ENCODE measurements around the gene GTF2I.
"Not testable (repeated sequence)": the region's sequence is repeated elsewhere in the genome, so short reads cannot be mapped to it uniquely, and the experiment has no call there.

Gene GTF2I

GRCh38 chr7:74718336-74718735, 60.8 kb downstream of the GTF2I start:
- no peak for DNase-seq

GRCh38 chr7:74722153-74722552, 64.6 kb downstream of the GTF2I start:
- DNase-seq = no peak

- DNase-seq = no peak
These were observed 68.3 kb downstream of the GTF2I start for GRCh38 chr7:74725840-74726239.

DNA sequence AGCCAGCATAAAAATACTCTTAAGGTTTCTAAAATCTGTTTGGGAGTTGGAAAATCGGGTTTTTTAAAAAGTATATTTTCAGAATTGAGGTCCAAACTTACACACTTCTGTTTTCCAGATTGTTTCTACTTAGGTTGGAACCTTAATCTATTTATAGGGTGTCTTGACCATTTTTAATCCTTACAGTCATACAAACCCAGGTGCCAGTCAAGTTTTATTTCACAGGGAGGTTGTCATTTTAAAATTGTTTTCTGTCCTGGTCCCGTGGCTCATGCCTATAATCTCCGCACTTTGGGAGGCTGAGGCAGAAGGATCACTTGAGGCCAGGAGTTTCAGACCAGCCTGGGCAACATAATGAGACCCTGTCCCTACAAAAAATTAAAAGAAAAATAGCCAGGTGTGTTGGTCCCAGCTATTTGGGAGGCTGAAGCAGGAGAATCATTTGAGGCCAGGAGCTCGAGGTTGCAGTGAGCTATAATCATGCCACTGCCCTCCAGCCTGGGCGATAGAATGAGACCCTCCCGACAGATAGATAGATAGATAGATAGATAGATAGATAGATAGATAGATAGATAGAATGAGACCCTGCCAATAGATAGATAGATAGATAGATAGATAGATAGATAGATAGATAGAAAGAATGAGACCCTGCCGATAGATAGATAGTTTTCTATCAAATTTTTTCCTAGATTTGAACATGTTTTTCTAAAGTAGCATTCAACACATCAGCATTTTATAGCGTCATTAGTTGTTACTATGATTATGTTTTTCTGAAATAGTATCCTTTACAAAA, 69.0 kb downstream of the GTF2I start:
- DNase-seq = no peak

DNA sequence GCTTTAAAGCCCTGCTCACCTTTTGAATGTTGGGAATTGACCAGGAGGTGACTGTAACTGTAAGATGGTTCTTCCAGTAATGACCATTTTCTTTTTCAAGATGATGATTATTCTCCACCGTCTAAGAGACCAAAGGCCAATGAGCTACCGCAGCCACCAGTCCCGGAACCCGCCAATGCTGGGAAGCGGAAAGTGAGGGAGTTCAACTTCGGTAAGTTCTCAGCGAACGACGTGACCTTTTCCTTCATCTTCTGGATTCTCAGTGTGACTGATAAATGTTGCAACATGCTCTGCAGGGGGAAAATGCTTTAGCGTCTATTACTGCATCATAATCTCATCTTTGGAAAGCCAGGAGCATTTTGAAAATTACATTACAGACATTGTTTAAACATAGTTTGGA, 71.2 kb downstream of the GTF2I start:
- DNase-seq = not testable (repeated sequence)

- not testable (repeated sequence) for DNase-seq
These were observed 72.7 kb downstream of the GTF2I start for GRCh38 chr7:74730186-74730585.

DNA sequence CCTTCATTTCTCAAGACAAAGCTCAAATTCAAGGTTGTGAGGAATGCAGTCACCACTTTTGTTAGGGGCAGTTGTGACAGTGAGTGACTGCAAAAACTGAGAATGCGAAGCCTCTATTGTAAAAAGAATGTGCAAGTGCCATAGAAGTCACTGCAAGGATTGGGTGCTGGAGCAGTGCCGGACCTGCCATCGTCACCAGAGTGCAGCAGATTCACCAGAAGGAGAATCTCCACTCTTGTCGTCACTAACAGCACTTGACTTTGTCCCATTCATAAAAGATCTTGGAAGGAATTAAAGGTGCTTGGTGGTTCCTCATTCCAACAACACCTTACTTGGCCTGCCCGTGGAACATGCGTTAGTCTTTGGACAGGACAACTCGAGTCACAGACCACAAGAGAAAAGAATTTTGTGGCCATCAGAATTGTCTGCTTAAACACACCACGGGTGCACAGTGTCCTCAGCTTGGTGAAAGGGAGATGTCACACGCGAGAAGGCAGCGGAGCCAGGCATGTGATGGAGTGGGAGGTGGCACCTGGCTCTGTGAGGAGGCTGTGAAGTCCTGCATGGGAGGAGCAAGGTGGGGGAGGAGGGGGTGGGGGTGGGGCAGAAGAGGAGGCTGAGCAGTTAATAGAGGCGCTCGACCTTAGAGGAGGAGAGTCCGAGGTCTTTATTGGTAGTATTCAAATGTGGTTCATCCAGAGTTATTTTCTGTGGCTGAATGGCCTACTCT, 82.6 kb downstream of the GTF2I start:
- DNase-seq = not testable (repeated sequence)

DNA sequence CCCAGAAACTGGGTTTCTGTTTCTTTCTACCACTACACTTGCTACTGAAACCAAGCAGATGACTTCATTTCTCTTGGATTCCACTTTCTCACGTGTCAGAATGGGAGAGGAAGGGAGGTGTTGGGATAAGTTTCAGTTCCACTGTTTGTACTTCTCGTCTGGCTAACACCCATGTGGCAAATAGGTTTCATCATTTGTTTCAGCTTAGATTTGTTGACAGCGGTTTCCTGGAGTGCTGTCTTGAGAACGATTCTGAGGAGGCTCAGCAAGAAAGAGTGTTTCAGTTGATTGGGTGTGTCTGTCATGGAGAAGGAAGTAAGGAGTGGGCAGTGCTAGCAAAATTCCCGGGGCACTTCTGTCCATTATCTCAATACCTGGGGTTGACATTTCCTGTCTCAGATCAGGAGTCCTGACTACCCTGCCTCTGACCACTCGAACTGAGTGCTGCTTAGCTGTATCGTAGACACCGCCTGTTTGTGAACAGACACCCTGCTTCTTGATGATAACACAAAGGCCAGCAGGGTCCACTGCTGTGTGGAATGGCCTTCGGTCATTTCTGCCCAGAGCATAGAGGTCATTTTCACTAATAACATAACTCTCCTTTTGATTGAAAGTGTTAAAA, 86.5 kb downstream of the GTF2I start:
- DNase-seq = not testable (repeated sequence)

- DNase-seq = not testable (repeated sequence)
These were observed 96.5 kb downstream of the GTF2I start for GRCh38 chr7:74753921-74754482.

DNA sequence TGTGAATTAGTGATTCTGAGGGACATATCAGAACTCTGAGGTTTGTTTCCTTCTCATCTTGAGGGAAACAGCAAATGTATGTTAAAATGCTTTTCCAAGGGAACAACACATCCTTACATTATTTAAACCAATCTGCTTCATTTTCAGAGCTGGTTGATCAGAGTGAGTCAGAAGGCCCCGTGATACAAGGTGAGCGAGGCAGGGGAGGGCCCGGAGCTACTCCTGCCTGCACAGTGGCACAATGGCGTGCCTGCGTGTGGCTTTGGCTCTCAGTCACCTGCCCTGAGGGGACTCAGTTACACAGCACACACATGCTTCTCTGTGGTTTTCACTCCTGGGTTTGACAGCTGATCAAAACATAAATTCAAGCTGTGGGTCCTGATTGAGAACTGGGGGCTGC, 99.2 kb downstream of the GTF2I start:
- not testable (repeated sequence) for DNase-seq

DNA sequence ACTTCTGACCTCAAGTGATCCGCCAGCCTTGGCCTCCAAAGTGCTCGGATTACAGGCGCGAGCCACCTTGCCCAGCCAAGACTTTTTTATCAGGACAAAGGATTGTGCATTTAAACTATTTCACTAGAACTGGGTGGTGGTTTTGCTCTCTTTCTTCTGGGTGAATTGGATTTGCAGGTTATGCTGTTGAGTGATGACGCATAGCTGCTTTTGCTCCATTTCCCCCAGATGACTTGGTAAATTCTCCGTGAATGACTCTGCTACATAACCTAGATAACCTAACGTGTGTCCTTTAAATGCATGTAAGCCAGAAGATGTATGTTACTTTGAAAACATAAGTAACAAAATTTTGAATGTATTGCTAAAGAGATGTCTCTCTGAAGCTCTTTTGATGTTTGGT, 100.8 kb downstream of the GTF2I start:
- not testable (repeated sequence) for DNase-seq

GRCh38 chr7:74758982-74759381, 101.5 kb downstream of the GTF2I start:
- not testable (repeated sequence) for DNase-seq

- DNase-seq = not testable (repeated sequence)
These were observed 107.8 kb downstream of the GTF2I start for GRCh38 chr7:74765205-74765918.

DNA sequence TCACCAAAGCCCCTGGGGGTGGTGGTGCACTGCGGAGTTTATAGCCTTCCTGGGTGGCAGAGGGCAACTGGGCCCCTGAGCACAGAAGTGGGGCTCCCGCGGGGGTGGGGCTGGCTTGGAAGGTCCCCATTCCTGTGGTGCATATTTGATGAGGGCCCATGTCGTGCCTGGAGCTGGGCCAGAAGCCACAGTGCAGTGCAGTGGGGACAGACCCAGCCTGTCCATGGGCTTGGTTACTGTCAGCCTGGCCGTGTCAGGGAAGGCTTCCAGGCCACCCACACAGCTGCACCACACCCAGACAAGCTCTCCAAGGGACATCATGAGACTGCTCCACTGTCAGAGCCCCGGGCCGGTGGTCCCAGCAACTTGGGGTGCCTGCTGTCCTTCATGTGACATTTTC, 109.0 kb downstream of the GTF2I start:
- DNase-seq = not testable (repeated sequence)

DNA sequence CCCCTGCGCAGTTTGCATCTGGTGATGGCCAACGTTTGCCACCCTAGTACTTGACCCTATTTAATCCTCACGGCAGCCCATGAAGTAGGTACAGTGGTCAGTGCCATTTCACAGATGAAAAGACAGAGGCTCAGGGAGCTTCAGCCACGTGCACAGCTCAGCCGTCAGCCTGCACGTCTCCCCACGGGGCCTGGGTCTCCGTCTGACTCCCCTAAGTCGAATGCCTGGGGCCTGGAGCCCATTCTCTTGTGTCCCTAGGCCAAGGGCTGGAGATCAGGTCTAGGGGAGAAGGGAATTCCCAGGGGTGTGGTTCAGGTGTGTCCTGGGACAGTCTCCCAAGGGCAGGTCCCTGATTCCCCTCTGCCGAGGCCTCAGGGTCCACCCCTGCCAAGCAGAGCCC, 109.5 kb downstream of the GTF2I start:
- DNase-seq = not testable (repeated sequence)

DNA sequence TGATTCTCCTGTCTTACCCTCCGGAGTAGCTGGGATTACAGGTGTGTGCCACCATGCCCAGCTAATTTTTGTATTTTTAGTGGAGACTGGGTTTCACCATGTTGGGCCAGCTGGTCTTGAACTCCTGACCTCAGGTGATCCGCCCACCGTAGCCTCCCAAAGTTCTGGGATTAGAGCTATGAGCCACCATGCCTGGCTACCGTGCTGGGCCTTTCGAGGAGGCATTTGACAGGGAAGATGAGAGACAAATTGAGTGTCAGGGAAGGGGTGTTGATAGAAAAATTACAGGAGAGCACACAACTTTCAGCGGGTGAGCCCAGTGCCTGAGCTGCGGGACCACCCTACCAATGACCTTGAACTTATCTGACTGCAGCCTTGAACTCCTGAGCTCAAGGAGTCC, 112.5 kb downstream of the GTF2I start:
- not testable (repeated sequence) for DNase-seq

DNA sequence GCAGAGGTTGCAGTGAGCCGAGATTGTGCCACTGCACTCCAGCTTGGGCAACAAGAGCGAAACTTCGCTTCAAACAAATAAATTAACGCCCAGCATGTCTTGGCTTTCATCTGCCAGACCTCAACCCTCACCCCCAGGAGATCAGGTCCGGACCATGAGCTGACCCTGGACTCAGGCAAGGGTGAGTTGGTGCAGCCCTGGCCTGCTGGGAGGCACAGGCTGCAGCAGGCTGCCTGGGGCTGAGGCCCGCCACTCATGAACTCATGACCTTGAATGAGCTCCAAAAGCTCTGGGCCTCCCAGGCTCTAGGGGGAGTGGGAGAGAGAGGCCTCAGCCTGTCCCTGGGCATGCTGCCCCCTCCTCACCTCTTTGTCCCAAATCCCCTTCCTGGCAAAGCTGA, 114.6 kb downstream of the GTF2I start:
- DNase-seq = not testable (repeated sequence)

DNA sequence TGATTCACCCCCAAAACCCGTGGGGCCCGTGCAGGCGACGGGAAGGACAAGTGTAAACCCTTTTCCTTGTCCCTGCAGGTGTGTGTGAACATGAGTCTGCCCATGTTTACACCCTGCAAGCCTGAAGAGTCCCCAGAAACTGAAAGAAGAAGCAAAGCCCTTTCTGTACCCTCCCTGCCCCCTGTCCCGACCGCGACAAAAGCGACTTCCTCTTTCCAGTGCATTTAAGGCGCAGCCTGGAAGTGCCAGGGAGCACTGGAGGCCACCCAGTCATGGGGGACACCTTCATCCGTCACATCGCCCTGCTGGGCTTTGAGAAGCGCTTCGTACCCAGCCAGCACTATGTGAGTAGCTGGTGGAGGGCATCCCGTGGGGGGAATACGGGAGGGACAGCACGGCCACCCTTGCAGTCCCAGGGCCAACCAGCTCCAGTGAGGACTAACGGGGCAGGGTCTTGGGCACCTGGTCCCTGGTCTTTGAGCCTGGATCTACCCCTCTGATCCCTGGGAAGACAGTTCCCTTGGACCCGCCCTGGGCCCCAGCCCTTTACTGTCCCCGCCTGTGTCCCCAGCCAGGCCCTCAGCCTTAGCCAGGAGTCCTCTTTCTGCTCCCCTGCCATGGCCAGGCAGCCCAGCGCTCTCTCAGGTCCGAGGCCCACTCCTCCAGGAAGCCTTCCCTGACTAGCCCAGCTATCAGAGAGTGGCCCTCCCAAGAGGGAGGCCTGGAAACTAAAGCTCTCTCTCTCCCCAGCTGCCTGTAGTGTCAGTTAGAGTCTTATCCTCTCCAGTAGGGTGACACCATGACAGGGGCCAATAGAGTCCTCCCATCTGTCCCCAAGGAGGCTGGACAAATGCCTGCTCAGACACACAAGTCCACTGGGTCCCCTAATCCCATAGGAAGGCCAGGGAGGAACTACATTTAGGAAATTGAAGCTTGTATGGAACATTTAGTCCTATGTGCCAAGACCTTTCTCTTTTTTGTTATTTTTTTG, 116.5 kb downstream of the GTF2I start, which contains the start of gene NCF1:
Gene NCF1, plus strand, starts transcription at position 252 of the 991 bp plus-strand sequence. Its CDS starts 21 bp downstream, at position 273.
- DNase-seq = not testable (repeated sequence)

DNA sequence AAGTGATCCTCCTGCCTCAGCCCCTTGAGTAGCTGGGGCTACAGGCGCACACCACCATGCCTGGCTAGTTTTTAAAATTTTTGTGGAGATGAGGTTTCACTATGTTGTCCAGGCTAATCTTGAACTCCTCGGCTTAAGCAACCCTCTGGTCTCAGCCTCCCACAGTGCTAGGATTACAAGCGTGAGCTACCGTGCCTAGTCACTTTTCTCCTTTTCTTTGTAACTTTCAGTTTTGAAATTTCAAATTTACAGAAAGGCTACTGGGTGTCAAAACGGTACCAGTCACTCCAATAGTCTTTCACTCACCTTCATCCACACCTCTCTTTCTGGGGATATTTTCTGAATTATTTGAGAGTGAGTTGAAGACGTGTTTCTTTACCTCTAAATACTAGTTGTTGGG, 117.6 kb downstream of the GTF2I start:
- not testable (repeated sequence) for DNase-seq

DNA sequence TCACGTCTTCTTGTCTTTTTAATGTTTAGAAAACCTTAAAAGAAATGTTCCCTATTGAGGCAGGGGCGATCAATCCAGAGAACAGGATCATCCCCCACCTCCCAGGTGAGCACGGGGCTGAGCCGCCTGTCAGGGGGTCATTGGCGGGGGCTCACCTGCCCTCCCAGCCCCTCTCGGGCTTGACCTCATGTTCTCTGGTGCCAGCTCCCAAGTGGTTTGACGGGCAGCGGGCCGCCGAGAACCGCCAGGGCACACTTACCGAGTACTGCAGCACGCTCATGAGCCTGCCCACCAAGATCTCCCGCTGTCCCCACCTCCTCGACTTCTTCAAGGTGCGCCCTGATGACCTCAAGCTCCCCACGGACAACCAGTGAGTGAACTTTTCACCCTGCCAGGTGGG, 121.5 kb downstream of the GTF2I start:
- not testable (repeated sequence) for DNase-seq

GRCh38 chr7:74781746-74782145, 124.2 kb downstream of the GTF2I start:
- DNase-seq = not testable (repeated sequence)
